ENCODE results near the gene AZU1.

DNA sequence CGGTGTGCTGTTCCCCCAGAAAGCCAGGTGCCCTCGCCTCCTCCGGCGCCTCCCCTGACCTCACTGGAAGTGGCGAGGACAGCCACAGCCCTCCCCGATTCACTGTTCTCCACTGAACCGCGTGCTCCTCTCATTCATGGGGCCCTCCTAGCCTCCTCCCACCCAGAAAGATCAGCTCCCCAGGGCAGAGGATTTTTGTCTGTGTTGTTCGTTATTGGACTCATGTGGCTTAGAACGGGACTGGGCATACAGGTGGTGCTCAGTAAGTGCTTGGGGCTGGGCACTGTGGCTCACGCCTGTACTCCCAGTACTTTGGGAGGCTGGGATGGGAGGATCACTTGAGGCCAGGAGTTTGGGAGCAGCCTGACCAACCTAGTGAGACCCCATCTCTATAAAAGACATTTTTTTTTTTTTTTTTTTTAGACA lies 16.9 kb downstream of the AZU1 start:
- TF ChIP-seq EZH2 (IDR thresholded peaks at IDR 0.05): no peak
- TF ChIP-seq POLR2A (IDR thresholded peaks at IDR 0.05; ENCODE audit: borderline replicate concordance, extremely low read depth, insufficient read depth, insufficient read length): no peak
- TF ChIP-seq, protein P1, sequence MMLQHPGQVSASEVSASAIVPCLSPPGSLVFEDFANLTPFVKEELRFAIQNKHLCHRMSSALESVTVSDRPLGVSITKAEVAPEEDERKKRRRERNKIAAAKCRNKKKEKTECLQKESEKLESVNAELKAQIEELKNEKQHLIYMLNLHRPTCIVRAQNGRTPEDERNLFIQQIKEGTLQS (IDR thresholded peaks at IDR 0.05): no peak

Measured in HCT116 (cell line).